HG02571 (cell line): ENCODE measurements around the gene WBP2.

ENCODE experiments used
- ATAC-seq: cut with Tn5 transposase; IDR thresholded peaks from one replicate; pipeline ENCODE4 v1.9.1; 2021; ENCODE audit warnings: mild to moderate bottlenecking, moderate library complexity; ENCODE audit not compliant: unreplicated experiment

WBP2 gene

DNA sequence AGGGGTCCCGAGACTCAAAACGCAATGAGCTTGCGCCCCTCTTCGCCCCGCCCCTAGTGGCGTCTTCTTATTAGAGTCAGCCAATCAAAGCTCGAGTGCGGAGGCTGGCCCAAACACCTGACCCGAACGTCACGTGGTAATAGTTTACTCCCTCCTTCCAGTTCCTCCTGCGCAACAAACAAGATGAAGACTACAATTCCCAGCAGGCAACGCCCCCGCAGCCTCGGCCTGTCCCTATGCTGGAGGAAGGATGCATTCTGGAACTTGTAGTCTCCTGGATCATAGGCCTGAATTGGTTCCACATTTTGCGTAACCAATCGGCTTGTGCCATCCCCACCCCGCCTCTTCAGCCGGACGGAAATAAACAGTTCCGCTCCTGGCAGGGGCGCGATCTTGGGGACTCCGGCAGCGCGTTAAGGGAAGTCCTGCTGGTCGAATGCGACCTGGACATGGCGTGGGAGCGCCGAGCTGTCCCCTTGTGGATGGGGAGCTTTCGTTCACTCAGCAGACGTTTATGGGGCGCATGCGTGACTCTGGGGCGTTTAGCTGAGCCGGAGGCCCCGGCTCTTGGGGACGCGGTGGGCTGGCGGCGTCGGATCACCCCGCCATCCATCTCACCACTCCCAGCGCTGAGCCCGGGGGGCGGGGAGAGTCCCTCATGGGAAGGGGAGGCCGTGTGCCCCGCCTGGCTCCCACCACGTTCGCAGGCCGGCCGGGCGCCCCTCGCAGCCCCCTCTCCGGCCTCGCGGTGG lies at the start of gene WBP2:
Gene WBP2, minus strand, starts transcription at position 26 of the 752 bp plus-strand sequence. CDS start 38 bp downstream, outside the sequence.
- peak; percentile 86 for ATAC-seq

DNA sequence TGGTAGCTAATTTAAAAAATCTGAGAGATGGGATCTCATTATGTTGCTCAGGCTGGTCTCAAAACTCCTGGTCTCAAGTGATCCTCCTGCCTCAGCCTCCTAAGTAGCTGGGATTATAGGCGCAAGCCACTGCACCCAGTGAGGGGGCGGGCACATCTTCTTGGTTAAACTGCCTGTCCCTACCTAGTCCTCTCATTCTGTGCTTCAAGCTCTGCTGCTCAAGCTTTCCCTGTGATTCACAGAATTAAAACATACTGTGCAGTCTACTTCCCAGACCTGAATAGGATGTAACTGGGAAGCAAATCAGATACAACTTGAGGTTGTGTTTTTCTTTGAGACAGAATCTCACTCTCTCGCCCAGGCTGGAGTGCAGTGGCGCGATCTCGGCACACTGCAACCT lies 47.3 kb upstream of the WBP2 start:
- ATAC-seq: no peak

DNA sequence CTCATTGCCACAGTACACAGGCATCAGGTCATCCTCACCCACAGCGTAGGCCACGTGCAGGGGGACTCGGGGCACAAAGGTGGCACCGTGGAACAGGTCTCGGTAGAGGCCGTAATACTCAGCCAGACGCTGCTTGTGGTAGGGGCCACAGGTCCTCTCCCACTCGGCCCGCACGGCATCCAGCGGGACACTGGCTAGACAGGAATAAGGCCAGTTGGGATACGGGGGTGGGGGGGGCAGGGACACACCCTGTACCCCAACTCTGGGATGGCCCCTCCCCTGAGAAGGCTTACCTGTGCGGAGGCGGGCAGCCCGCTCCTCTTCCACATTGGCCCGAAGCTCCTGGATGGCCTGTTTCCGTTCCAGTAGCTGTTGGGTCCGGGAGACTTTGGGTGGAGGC lies 46.6 kb upstream of the WBP2 start:
- no peak for ATAC-seq

DNA sequence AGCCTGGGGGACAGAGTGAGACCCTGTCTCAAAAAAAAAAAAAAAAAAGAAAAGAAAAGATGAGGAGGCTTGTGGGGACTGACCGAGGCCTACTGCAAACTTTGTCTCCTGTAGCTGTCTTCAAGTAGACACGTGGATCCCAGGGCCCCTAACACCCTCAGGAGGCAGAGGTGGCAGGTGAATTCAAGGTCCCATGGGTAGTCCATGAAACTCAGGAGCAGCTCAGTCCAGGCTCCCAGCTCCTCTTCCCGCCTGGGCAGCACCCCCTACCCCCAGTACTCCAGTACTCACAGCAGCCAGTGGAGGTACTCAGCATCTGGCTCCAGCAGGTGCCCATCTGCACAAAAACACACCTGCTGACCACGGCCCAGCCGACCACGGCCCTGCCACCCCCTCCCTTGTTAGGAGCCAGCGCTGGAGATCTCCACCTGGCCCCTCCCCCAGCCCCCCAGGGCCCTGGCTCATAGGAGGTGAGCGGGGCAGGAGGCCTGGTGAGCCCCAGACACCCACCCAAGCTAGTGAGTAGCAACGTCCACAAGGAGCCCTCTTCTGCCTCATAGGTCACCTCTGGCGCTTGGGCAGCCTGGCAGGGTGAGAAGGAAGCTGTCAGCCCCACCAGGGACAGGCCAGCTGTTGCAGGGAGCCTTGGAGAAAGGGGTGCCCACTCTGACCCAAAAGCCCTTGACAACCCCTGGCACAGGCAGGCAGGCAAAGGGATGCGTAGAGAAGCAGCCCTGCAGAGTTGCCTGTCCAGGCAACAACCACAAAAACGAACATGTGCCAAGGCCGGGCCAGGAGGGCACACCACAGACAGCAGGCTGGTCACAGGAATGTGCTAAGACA lies 45.8 kb upstream of the WBP2 start:
- no peak for ATAC-seq

DNA sequence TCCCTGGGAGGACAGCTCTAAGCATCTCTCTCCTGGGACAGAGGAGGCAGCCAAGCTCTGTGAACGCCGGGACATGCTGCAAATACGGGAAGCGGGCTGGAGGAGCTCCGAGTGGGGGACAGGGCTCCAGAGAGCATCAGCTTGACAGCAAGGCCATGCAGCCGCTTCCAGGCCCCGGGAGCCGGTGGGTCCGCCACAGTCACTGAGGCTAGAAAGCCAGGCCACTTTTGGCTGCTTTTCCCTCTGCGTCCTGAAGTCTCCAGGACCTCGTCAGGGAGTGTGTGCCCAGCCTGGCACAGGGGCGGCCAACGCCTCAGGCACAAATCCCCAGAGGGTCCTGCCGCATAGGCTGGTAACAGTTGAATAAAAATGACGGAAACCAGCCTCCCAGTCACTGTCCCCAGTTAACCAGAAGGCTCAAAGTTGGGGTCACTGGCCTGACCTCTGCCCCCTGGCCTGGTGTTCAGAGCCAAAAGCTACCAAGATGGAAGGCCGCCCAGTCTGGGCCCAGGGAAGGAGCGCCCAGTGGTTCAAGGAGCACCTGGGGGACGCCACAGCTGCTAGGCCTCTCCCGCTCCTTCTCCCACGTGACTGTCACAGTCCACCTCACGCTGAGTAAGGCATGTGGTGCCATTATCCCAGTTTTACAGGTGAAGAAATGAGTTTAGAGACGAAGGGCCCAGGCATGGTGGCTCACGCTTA lies 44.8 kb upstream of the WBP2 start:
- ATAC-seq: no peak

DNA sequence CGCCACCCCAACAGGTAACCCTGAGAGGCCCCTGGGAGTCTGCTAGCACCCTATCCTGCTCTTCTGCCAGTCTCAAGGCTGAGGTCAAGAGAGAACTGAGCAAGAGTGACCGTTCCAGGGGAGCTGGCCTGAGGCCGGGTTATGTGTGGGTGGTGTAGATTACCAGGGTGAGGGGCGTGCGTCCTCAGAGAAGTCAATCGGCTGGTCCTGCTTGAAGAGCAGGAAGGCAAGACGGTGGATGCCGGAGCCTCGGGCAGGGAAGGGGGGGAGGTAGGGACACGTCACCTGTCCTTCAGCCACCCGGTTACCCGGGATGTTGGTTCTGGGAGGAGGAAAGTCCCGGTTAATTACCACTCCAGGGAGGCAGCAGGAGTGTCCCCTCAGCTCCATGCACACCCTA lies 44.2 kb upstream of the WBP2 start:
- no peak for ATAC-seq

DNA sequence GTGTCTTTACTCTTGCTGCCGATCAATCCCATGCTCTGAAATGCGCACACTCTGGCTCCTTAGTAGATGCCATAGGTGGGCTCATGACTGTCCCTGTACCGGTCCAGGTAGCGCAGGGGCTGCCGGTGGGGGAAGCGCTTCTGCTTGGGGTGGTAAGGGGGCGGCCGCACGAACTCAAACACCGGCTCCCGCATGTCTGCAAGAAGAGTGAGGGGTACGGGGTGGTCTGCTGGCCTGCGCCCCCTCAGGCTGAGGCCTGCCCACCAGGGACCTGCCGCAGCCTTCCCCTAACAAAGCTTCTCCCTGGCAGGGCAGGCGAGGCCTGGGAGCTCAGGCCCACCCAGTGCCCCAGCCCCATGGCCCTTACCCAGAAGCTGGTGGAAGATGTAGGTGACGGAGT lies 43.7 kb upstream of the WBP2 start:
- no peak for ATAC-seq

DNA sequence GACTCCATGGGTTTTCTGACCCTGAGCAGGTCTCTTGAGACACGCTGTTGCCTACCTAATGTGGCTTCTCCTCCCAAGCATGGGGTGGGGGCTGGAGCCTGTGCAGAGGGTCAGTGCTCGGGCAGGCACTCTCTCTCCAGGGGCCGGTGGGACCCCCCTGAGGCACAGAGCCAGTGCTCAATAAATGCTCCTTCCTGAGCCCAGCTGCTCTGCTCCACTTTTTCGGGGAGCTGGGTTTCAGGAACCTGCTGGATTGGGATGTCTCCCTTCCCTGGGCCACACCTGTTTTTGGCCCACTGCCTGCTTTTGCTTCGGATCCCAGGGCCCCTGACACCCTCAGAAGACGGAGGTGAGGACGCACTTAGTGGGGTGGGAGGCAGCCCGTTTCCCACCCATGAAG lies 42.9 kb upstream of the WBP2 start:
- no peak for ATAC-seq

DNA sequence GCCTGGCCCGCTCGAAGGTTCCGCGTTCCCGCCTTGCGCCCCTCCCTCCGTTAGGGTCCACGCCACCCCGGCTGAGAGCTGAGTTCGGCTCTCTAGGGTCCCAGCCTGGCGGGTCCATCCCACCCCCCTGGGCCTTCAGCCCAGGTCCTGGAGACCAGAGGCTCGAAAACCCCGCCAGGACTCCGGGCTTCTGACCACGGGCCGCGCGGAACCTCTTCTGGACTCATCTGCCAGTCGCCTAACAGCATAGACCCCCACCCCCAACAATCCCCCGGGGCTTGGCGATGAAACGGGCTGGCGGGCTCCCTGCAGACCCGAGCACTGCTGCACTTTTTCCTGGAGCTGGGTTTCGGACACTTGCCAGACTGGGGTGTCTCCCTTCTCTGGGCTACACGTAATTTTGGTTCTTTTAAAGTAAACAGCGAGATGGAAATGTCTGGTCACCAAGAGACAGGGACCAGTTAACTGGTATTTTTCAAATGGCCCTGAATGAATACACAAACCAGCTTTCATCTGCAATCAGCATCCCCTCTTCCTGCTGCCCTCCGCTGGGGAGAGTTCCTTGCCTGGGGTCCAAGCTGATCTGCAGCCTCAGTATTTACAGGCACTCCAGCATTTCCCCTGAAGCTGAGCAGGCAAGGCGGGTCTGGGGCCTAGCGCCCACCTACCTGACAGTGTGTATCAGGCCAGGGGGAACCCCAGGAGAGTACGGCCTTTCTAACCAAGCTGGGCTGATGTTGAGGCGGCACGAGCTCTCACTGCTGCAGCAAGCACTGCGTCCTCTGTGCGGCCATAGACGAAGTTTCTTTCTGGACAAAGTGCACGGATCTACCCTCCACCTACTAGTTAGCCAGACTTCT lies 42.3 kb upstream of the WBP2 start:
- no peak for ATAC-seq

DNA sequence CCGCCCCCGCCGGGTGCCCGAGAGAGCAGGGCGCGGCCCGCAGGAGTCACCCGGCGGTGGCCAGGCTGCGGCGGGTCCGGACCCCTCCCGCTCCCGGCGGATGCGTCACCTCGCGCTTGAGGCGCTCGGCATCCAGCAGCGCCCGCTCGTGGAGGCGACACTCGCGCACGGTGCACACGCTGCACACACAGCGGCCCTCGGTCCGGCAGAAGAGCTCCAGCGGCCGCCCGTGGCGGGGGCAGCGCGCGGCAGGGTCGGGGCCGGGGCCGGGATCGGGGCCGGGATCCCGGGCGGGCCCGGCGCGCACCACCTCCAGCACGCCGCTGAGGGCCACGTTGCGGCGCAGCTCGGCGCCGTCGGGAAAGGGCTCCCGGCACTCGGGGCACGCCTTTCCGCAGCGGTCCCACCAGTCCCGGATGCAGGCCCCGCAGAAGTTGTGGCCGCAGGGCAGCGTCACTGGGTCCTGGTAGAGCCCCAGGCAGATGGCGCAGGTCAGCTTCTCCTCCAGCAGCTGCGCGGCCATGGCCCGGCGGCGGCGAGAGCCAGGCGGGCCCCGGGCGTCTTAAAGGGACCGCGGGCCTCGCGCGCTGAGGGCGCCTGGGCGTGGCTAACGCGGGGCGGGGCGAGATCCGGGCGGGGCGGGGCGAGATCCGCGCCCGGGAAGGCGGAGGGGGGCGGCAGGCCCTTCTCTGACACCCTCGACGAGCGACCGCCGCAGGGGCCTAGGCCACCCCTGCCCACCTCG lies 41.5 kb upstream of the WBP2 start, which contains the start of gene TRIM65:
Gene TRIM65, minus strand, starts transcription at position 537 of the 745 bp plus-strand sequence. Its CDS starts 14 bp downstream, at position 523.
- peak; percentile 48 for ATAC-seq

DNA sequence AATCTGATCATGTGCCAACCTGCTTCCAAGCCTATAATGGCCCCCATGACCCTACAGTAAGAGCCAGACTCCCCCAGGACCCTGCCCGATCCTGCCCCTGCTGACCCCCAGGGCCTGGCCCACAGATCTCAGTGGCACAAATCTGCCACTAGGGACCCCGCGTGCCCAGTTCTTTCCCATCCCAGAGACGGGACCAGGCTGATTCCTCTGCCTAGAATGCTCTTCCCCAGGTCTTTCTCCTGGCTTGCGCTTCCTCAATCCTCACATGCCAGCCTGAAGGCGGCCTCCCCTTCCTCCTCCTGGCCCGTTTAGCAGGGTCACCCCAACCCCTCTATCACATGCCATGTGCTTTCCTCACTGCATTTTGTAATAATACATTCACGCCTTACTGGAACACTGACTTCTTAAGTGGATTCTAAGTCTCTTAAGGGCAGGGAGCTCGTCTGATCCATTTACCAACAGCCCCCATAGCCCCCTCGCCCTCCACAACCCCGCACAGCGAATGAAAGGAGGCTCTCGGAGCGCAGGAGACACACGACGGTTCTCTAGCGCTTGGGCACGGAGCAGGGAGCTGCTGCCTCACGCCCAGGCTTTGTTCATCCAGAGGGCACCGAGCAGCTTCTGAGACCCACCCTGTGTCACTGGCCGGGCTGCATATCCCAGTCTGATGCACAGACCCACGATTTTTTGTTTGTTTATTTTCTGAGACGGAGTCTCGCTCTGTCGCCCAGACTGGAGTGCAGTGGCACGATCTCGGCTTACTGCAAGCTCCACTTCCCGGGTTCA lies 40.4 kb upstream of the WBP2 start:
- no peak for ATAC-seq

DNA sequence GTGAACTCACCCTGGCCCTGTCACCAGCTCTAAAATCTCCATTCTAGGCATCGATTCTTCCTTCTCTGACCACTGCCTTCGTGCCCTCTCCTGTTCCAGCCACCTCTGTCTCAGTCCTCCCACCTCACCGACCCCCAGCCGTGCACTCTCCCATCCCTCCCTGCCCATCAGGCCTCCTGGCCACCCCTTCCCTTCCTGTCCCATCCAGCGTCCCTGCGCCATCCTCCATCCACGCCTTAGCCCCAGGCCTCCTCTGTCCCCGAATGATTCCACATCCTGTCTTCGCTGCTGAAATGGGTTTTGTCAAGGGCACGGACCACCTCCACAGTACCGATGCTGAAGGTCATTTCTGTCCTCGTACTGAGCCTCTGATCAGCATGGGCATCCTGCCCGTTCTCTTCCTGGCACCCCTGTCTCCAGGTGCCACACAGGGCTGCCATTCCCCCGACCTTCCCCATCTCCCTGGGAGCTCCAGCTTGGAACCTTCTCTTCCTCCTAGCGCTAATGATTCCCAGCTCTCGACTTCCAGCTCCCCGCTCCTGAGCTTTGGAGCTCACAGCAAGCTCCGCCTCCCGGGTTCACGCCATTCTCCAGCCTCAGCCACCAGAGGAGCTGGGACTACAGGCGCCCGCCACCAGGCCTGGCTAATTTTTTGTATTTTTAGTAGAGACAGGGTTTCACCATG lies 39.1 kb upstream of the WBP2 start:
- no peak for ATAC-seq

DNA sequence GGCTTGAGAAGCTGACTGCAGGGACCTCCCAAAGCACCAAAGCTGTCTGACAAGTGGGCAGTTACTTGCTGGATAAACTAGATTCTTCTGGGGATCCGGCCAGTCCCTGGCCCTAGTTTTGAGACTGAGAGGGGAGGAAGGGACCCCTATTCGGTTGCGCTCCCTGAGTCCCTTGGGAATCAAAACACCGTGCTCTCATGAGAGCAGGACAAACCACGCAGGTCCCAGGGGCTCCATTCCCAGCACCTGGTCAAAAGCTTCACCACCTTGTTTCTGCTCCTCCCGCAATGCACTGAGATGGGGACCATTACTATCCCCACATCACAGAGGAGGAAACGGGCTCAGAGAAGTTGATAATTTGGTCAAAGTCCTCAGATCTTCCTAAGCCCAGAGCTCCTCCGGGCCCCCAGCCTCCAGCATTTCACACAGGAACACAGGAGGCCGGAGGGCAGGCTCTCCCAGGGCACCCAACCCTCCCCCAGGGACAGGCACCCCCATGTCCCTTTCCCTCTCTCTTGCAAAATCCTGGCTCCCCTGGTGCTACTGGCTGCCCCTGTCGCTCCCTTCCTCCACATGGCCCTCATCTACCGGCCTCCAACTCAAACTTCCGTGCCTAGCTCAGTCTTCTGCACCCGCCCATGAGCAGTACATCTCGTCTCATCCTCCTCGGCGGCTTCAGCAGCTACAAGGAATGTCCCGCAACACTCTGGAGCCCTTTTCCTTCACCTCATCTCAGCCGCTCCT lies 38.3 kb upstream of the WBP2 start:
- ATAC-seq: no peak

DNA sequence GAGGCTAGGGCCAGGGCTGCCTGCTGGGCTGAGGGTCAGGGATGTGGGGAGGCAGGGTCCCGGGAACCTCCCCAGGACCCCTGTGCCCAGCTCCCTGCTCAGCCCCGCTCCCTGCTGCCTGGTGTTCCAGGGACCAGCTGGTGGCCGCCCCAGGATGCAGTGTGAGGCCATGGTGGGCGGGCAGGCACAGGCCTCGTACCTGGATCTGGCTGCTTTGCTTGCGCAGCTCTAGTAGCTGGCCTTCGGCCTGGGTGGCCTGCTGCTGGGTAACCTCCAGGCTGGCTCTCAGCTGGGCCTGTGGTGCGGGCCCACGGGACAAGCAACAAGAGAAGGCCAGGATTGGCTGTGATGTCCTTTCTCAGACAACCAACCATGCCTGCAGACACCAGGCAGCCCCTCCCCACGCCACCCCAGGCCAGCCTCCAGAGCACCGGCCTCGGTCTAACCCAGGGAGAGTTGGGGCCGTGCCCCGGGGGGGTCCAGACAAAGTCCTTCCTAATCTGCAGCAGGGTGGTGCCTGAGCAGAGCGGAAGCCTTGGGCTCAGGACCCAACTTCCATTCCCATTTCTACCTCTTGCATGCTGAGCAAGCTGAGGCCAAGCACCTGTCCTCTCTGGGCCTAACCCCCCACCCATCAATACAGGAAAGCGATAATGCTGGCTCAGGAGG lies 37.6 kb upstream of the WBP2 start:
- no peak for ATAC-seq

DNA sequence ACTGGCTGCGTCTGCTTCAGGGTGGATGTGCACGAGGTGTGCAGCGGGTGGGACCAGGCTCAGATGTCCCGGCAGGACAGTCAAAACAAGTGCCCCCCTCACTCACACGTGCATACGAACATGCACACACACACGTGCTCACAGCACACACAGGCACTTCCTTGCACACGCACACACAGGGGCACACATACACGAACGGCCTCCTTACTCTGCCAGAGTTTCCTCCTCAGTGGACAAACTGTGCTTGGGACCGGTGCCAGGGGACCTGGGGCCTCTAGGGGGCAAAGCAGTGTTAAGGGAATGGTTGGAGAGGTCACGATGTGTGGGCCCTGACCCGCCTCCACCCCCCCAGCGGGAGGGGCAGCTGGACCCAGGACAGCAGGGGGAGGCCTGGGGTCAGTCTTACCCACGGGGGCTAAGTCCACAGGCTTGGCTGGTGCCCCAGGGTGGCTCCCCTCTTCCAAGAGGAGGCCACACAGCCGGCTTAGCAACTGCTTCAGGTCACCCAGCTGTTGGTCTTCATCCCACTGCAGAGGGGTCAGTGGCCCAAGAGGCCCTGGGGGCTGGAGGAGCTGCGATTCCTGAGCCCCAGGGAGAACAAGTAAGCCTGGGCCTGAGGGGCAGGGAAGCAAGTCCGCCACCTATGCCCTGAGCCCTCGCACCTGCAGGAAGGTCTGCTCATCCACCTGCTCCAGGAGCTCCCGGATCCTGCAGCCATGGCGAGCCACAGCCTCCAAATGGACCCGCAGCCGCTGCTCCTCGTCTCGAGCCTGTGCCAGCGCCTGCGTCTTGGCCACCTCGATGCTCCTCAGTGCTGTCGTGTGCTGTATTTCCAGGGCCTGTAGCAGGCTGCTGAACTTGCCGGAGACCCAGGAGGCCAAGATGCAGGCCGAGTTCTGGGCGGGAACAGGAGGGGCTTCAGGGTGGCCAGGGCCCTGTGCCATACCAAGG lies 36.7 kb upstream of the WBP2 start:
- ATAC-seq: no peak

DNA sequence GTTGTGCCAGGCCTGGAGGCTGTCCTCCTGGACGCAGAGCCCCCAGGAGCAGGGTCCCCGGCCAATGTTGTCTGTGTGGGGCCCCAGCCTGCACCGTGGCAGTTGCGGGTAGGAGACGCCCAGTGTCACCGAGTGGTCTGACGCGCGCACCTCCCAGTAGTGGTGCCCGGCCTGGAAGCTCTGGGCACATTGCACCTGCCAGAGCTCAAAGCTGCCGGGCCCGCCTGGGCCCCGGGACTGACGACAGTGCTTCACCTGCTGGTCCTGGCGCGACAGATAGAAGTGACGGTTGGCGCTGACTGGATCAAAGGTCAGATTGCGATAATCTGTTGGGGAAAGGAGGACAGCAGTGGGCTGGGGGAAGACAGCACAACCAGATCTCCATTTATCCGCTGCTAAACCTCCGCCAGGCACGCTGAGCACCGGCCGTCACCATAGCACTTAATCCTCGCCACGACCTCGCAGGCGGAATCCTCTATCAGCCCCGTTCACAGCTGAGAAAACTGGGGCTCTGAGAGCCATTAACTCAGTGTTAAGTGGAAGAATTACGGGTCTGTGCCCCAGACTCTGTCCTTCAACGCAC lies 36.0 kb upstream of the WBP2 start:
- ATAC-seq: no peak
